ENCODE measurements around the gene MOB3A.

The MOB3A gene

DNA sequence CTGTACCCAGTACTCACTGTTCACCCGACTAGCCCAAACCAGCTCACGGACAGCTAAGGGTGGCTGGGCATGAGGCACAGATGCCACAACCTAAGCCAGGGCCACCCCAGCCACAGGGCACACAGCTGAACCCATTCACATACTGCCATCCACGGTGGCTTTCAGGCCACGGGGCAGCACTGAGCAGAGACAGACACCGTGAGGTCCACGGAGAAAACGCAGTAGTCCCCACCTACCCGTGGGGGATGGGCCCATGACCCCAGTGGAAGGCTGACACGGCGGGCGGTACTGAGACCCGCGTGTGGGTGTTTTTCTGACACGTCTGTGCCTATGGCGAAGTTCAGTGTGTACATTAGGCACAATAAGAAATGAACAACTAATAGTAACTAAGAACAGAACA lies 26.1 kb upstream of the MOB3A start:
- H3K27ac ChIP-seq (ENCODE audit: low read length): no peak overlapping the region
- peaks cover 38 to 86% of the 10 kb centered on the region in 2 donors for H3K36me3 ChIP-seq (ENCODE audit: control insufficient read depth in 1 of 2, insufficient read depth in 2 of 2, low read length in 2 of 2)
- no peaks in the 10 kb centered on the region for H3K9me3 ChIP-seq (ENCODE audit: control insufficient read depth in 1 of 2, low read length in 2 of 2)
- no peaks in the 10 kb centered on the region for H3K27me3 ChIP-seq (ENCODE audit: low read depth, low read length)
- H3K4me3 ChIP-seq (ENCODE audit: low read depth in 1 of 2, low read length in 2 of 2): no peak overlapping the region
- H3K4me1 ChIP-seq (ENCODE audit: control insufficient read depth in 1 of 2, insufficient read depth in 2 of 2, low read length in 2 of 2): no peaks in the 10 kb centered on the region

DNA sequence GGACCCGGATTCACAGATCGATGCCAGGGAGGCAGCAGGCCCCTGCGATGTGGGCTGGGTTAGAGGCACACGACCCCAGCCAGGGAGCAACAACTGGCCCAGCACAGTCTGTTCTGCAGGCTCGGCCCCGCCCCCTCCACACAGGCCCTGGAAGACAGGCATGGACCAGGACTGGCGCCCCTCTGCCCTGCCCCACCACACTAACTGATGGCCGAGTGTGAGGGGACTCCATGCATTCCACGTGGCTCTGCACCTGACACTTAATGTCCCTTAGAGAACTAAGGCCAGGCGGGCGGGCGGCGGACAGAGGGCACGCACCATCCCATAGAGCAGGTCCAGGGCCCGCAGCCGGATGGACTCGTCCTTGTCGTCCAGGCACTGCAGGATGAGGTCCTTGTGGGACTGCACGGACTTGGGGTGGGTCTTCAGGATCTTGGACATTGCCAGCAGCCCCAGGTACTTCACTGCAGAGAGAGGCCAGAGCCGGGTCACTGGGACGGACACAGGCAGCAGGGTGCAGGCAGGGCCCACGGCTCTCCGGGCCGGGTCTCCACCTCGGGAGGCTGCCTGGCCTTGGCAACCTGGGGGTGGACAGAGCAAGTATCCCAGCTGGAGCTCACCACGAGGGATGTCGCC lies 25.4 kb upstream of the MOB3A start:
- Histone ChIP-seq H3K27ac (ENCODE audit: low read length) (no peak overlapping the region), H3K4me1 (ENCODE audit: control insufficient read depth in 1 of 2, insufficient read depth in 2 of 2, low read length in 2 of 2) (no peaks in the 10 kb centered on the region), H3K36me3 (ENCODE audit: control insufficient read depth in 1 of 2, insufficient read depth in 2 of 2, low read length in 2 of 2) (peaks cover 44 to 87% of the 10 kb centered on the region in 2 donors), H3K9me3 (ENCODE audit: control insufficient read depth in 1 of 2, low read length in 2 of 2) (no peaks in the 10 kb centered on the region), H3K4me3 (ENCODE audit: low read depth in 1 of 2, low read length in 2 of 2) (no peak overlapping the region), H3K27me3 (ENCODE audit: low read depth, low read length) (no peaks in the 10 kb centered on the region)

DNA sequence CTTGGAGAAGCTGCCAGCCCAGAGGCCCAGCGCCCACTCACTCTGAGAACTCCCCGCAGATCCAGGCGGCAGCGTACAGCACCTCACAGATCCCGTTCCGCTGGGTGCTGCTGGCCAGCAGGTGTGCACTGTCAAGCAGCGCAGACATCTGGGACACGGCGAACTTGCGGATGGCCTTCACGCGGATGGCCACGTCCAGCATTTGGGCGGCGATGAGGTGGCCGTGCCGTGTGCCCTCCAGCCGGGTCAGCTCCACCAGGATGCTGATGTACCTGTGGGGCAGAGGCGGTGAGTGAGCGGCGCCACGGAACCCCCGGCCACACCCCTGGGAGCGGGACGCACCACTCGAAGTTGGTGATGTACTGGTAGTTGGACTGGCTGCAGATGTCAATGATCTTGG lies 24.7 kb upstream of the MOB3A start:
- Histone ChIP-seq H3K9me3 (ENCODE audit: control insufficient read depth in 1 of 2, low read length in 2 of 2) (no peaks in the 10 kb centered on the region), H3K4me3 (ENCODE audit: low read depth in 1 of 2, low read length in 2 of 2) (no peak overlapping the region), H3K4me1 (ENCODE audit: control insufficient read depth in 1 of 2, insufficient read depth in 2 of 2, low read length in 2 of 2) (no peaks in the 10 kb centered on the region), H3K36me3 (ENCODE audit: control insufficient read depth in 1 of 2, insufficient read depth in 2 of 2, low read length in 2 of 2) (peaks cover 46 to 89% of the 10 kb centered on the region in 2 donors), H3K27me3 (ENCODE audit: low read depth, low read length) (no peaks in the 10 kb centered on the region), H3K27ac (ENCODE audit: low read length) (no peak overlapping the region)

DNA sequence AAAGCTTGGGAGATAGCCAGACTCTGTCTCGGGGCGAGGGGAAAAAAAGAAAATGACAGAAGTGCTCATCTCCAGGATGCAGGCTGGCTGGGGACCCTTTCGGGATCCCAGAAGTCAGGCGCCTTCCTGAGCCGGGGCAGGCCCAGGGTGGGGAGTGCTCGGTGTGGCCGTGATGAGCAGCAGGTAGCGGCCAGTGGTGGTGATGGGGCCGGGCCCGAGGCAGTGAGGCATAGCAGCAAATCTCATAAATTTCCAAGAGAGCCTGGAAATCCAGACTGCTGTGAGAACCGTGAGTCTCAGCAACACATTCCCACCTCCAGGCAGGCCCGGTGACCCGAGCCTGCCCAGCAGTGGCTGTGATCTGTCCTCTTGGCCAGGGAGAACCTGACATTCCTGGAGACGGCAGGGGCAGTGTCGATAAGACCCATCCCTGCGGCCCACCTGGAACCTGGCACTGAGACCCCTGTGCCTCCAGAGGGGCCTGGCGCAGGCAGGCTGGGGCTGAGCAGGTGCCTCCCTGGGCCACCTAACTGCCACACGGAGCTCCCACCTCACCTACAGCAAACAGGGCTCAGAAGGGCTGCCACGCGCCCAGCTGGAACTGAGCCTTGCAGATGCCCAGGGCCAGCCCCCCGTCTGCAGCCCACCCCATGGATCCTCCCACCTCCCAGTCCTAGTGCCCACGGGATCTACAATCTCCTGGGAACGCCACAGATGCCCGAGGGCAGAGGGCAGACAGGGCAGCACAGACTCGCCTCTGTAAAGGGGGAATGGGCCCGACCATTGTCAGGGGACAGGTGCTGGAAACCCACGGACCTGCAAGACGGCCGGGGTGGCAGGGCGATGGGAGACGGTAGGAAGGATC lies 24.0 kb upstream of the MOB3A start:
- Histone ChIP-seq H3K4me3 (ENCODE audit: low read depth in 1 of 2, low read length in 2 of 2) (no peak overlapping the region), H3K36me3 (ENCODE audit: control insufficient read depth in 1 of 2, insufficient read depth in 2 of 2, low read length in 2 of 2) (peaks cover 51 to 89% of the 10 kb centered on the region in 2 donors), H3K27ac (ENCODE audit: low read length) (no peak overlapping the region), H3K4me1 (ENCODE audit: control insufficient read depth in 1 of 2, insufficient read depth in 2 of 2, low read length in 2 of 2) (no peaks in the 10 kb centered on the region), H3K27me3 (ENCODE audit: low read depth, low read length) (no peaks in the 10 kb centered on the region), H3K9me3 (ENCODE audit: control insufficient read depth in 1 of 2, low read length in 2 of 2) (no peaks in the 10 kb centered on the region)

DNA sequence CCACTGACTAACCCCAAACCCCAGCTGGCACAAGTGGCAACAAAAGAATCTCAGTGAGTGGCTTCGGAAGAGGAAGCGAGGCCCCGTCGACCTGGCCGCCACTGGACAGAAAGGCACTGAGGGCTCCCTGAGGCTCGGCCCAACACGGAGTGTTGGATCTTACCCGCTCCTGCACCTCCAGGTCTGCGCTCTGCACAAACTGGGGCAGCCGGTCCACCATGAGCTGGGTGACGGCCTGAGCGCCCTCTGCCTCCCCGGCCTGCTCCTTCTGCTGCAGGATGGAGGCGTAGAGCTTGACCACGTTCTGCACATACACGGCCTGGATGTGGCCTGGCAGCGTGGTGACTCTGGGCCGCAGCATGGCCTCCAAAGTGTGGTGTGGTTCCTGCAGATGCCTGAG lies 22.3 kb upstream of the MOB3A start:
- Histone ChIP-seq H3K9me3 (ENCODE audit: control insufficient read depth in 1 of 2, low read length in 2 of 2) (no peaks in the 10 kb centered on the region), H3K4me3 (ENCODE audit: low read depth in 1 of 2, low read length in 2 of 2) (no peak overlapping the region), H3K4me1 (ENCODE audit: control insufficient read depth in 1 of 2, insufficient read depth in 2 of 2, low read length in 2 of 2) (no peaks in the 10 kb centered on the region), H3K27ac (ENCODE audit: low read length) (no peak overlapping the region), H3K27me3 (ENCODE audit: low read depth, low read length) (no peaks in the 10 kb centered on the region), H3K36me3 (ENCODE audit: control insufficient read depth in 1 of 2, insufficient read depth in 2 of 2, low read length in 2 of 2) (peaks cover 63 to 96% of the 10 kb centered on the region in 2 donors)

DNA sequence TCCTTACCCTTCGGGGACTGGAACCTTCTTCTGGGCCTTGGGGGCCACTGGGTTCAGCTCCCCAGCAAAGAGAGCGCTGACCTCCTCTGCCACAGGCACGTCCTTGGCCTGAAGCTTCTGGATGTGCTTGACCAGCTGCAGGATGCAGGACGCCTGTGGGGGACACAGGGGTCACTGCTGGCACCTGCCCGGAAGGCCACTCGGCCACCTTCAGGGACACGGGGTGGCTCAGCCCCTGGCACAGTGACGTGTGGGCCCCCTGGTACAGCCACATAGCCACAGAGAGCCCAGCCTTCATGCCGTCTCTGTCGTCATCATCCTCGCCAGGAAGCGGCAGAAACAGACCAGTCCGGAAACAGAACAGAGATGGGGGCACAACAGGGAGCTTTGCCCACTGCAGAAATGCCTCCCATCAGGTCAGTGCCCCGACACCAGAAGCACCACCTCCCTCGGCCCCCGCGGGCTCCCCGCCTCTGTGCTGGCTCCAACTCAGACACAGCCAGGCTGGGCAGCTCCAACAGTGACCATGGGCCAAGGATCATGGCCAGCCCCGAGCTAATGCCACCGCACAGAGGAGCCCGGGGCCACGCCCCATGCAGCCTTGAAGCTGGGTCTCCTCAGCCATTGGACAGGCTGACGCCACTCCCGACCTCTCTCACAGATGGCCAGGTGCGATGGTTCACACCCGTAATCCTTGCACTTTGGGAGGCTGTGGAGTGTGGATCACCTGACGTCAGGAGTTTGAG lies 21.3 kb upstream of the MOB3A start:
- Histone ChIP-seq H3K9me3 (ENCODE audit: control insufficient read depth in 1 of 2, low read length in 2 of 2) (no peaks in the 10 kb centered on the region), H3K27me3 (ENCODE audit: low read depth, low read length) (no peaks in the 10 kb centered on the region), H3K27ac (ENCODE audit: low read length) (no peak overlapping the region), H3K36me3 (ENCODE audit: control insufficient read depth in 1 of 2, insufficient read depth in 2 of 2, low read length in 2 of 2) (peaks cover 61 to 96% of the 10 kb centered on the region in 2 donors), H3K4me1 (ENCODE audit: control insufficient read depth in 1 of 2, insufficient read depth in 2 of 2, low read length in 2 of 2) (no peaks in the 10 kb centered on the region), H3K4me3 (ENCODE audit: low read depth in 1 of 2, low read length in 2 of 2) (no peak overlapping the region)

DNA sequence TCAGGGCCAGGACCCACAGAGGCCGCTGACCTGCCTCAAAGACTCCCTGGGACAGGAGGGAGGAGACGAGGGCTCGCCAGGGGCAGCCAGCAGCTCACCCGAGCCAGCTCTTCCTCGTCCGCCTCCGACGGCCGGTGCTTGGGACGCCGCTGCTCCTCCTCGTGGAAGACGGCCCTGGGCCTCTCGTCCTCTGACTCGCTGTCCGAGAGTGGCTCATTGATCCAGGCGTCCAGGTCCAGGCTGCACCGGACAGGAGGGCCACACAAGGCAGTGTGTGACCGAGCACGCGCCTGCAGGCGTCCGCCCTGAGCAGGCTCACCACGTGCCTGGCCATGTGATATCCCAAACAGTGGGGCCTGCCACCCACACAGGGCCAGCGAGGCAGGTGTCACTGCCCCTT lies 20.4 kb upstream of the MOB3A start:
- Histone ChIP-seq H3K36me3 (ENCODE audit: control insufficient read depth in 1 of 2, insufficient read depth in 2 of 2, low read length in 2 of 2) (peaks cover 59 to 96% of the 10 kb centered on the region in 2 donors), H3K9me3 (ENCODE audit: control insufficient read depth in 1 of 2, low read length in 2 of 2) (no peaks in the 10 kb centered on the region), H3K27ac (ENCODE audit: low read length) (no peak overlapping the region), H3K4me1 (ENCODE audit: control insufficient read depth in 1 of 2, insufficient read depth in 2 of 2, low read length in 2 of 2) (no peaks in the 10 kb centered on the region), H3K4me3 (ENCODE audit: low read depth in 1 of 2, low read length in 2 of 2) (no peak overlapping the region), H3K27me3 (ENCODE audit: low read depth, low read length) (no peaks in the 10 kb centered on the region)

DNA sequence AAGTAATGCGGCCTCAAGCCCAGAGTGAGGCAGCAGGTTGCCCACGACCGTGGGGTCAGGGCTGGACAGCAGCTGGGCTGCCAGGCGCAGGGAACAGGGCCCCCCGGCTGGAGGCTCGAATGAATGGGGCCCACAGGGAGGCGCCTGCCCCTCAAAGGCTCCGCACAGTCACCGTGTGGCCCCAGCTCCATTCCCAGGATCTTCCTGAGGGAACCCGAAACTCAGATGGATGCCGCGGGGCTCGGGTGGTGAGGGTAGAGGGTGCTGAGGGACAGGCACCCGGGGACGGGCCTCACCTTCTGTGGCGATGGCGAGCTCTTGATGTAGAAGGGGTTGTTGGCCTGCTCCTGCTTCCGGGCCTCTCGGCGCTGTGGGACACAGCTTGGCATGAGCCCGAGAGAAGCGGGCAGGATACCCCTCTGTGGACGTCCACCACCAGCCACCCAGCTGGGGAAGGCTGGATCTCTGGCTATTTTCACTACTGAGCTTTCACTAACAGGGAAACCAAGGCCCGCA lies 19.8 kb upstream of the MOB3A start:
- Histone ChIP-seq H3K27me3 (ENCODE audit: low read depth, low read length) (no peaks in the 10 kb centered on the region), H3K27ac (ENCODE audit: low read length) (no peak overlapping the region), H3K4me3 (ENCODE audit: low read depth in 1 of 2, low read length in 2 of 2) (no peak overlapping the region), H3K36me3 (ENCODE audit: control insufficient read depth in 1 of 2, insufficient read depth in 2 of 2, low read length in 2 of 2) (peaks cover 54 to 96% of the 10 kb centered on the region in 2 donors), H3K9me3 (ENCODE audit: control insufficient read depth in 1 of 2, low read length in 2 of 2) (no peaks in the 10 kb centered on the region), H3K4me1 (ENCODE audit: control insufficient read depth in 1 of 2, insufficient read depth in 2 of 2, low read length in 2 of 2) (no peaks in the 10 kb centered on the region)

DNA sequence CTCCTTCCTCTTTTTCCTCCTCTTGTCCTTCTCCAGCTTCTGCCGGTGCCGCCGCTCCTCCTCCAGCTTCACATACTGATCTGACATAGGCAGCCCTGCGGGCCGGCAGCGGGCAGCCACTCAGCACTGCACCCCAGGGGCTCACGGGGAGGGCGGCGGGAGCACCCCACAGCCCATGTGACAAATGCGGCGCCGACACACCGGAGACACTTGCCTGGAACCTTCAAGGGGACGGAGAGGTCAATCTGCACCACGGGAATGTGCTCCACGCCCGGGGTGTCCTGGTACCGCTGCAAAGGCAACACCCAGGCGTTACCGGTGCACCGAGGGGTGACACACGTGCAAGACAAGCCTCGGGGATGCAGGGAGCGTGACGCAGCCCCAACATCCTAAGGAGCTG lies 19.2 kb upstream of the MOB3A start:
- Histone ChIP-seq H3K4me1 (ENCODE audit: control insufficient read depth in 1 of 2, insufficient read depth in 2 of 2, low read length in 2 of 2) (no peaks in the 10 kb centered on the region), H3K27ac (ENCODE audit: low read length) (no peak overlapping the region), H3K27me3 (ENCODE audit: low read depth, low read length) (no peaks in the 10 kb centered on the region), H3K36me3 (ENCODE audit: control insufficient read depth in 1 of 2, insufficient read depth in 2 of 2, low read length in 2 of 2) (peaks cover 60 to 96% of the 10 kb centered on the region in 2 donors), H3K4me3 (ENCODE audit: low read depth in 1 of 2, low read length in 2 of 2) (no peak overlapping the region), H3K9me3 (ENCODE audit: control insufficient read depth in 1 of 2, low read length in 2 of 2) (no peaks in the 10 kb centered on the region)

DNA sequence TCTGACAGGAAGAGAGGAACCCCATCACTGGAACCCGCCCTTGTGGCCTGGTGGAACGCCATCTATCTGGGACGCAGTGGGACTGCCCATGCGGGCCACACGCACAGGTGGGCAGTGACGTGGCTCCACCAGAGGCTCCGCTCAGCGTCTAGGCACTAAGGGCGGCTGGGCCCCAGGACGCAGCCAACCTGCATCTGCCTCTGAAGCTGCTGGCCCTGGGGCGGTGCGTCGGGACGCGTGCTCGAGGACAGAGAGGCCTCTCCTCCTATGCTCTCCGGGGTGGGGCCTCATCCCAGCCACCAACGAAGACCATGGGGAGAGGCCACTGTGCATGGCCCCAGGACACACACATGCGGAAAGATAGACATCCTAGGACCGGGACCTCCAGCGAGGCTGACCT lies 18.7 kb upstream of the MOB3A start:
- Histone ChIP-seq H3K4me3 (ENCODE audit: low read depth in 1 of 2, low read length in 2 of 2) (no peak overlapping the region), H3K27ac (ENCODE audit: low read length) (no peak overlapping the region), H3K4me1 (ENCODE audit: control insufficient read depth in 1 of 2, insufficient read depth in 2 of 2, low read length in 2 of 2) (no peaks in the 10 kb centered on the region), H3K36me3 (ENCODE audit: control insufficient read depth in 1 of 2, insufficient read depth in 2 of 2, low read length in 2 of 2) (peaks cover 62 to 96% of the 10 kb centered on the region in 2 donors), H3K27me3 (ENCODE audit: low read depth, low read length) (no peaks in the 10 kb centered on the region), H3K9me3 (ENCODE audit: control insufficient read depth in 1 of 2, low read length in 2 of 2) (no peaks in the 10 kb centered on the region)

DNA sequence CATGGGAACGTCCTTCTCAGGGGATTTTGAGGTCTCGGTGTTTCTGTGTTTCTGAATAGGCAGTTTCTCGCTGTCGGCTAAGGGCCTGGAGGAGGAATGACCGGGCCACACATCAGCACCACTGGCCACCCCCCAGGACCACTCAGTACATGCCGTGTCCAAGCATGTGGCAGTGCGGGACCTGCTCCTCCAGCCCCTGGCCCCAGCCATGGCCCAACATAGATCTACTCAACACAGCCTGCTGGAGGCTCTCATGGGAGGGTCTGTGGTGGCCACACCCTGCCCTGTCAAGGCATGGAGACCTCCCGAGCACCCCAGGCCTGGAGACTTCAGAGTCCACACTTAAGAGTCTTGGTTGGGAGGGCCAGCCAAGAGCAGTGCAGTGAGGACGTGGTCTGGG lies 18.1 kb upstream of the MOB3A start:
- Histone ChIP-seq H3K36me3 (ENCODE audit: control insufficient read depth in 1 of 2, insufficient read depth in 2 of 2, low read length in 2 of 2) (peaks cover 63 to 100% of the 10 kb centered on the region in 2 donors), H3K4me1 (ENCODE audit: control insufficient read depth in 1 of 2, insufficient read depth in 2 of 2, low read length in 2 of 2) (no peaks in the 10 kb centered on the region)

More for the DNA sequence above, 18.1 kb upstream of the MOB3A start:
- Histone ChIP-seq H3K27me3 (ENCODE audit: low read depth, low read length) (no peaks in the 10 kb centered on the region), H3K9me3 (ENCODE audit: control insufficient read depth in 1 of 2, low read length in 2 of 2) (no peaks in the 10 kb centered on the region), H3K27ac (ENCODE audit: low read length) (no peak overlapping the region), H3K4me3 (ENCODE audit: low read depth in 1 of 2, low read length in 2 of 2) (no peak overlapping the region)
